HL-60 (cell line): ENCODE data around the gene EIF3J.

Source experiments
- DNase-seq, 2 experiments: peaks; one replicate each; pipeline ENCODE4 v3.0.0-alpha.2; 2010 to 2020; ENCODE audit warnings: low read depth in 1 of 2, low spot score in 1 of 2
- H3K27ac ChIP-seq: fragments of 250-450 bp; sonication (Bioruptor Pico); replicated peaks from 2 replicates; pipeline ENCODE4 v1.5.1; 2020; ENCODE audit warnings: mild to moderate bottlenecking, moderate library complexity
- H3K27me3 ChIP-seq: fragments of 250-450 bp; sonication (Bioruptor Pico); 2 replicates; pipeline ENCODE4 v1.5.1; 2021; ENCODE audit warnings: mild to moderate bottlenecking, moderate library complexity; ENCODE audit not compliant: insufficient read depth, poor library complexity, severe bottlenecking
- H3K4me3 ChIP-seq: replicated peaks from 2 replicates; pipeline ENCODE4 v1.5.1; 2011; ENCODE audit warnings: mild to moderate bottlenecking, control low read depth, low read length; ENCODE audit not compliant: insufficient read depth
- CTCF ChIP-seq: IDR thresholded peaks from one replicate; pipeline ENCODE4 v1.5.1; 2011; ENCODE audit warnings: low read length, control low read depth, inconsistent platforms; ENCODE audit not compliant: insufficient read depth
- GABPA ChIP-seq: IDR thresholded peaks from 2 replicates; pipeline ENCODE4 v1.6.1; 2012; ENCODE audit warnings: low read depth
- POLR2AphosphoS5 ChIP-seq: IDR thresholded peaks from 2 replicates; pipeline ENCODE4 v1.6.1; 2012; ENCODE audit warnings: low read depth
- REST ChIP-seq: IDR thresholded peaks from 2 replicates; pipeline ENCODE4 v1.6.1; 2012; ENCODE audit warnings: low read depth; ENCODE audit not compliant: insufficient replicate concordance
- SPI1 ChIP-seq: IDR thresholded peaks from 2 replicates; pipeline ENCODE4 v1.6.1; 2012; ENCODE audit warnings: low read depth, mild to moderate bottlenecking, borderline replicate concordance

Gene EIF3J

GRCh38 chr15:44598066-44598465 is 61.1 kb downstream of the EIF3J start:
- Histone ChIP-seq H3K4me3 (no peak overlapping the region), H3K27me3 (no peaks in the 10 kb centered on the region), H3K27ac (no peak overlapping the region)
- no peak for TF ChIP-seq REST
- TF ChIP-seq GABPA: no peak
- TF ChIP-seq SPI1: no peak
- TF ChIP-seq CTCF: no peak
- TF ChIP-seq POLR2AphosphoS5: no peak
- no peak for DNase-seq

GRCh38 chr15:44598892-44599291 is 61.9 kb downstream of the EIF3J start:
- Histone ChIP-seq H3K27ac (no peak overlapping the region), H3K27me3 (no peaks in the 10 kb centered on the region), H3K4me3 (no peak overlapping the region)
- TF ChIP-seq CTCF (no peak), POLR2AphosphoS5 (no peak), SPI1 (no peak), REST (no peak), GABPA (no peak)
- DNase-seq: no peak

- Histone ChIP-seq H3K27ac (no peak overlapping the region), H3K27me3 (no peaks in the 10 kb centered on the region), H3K4me3 (no peak overlapping the region)
- no peak for DNase-seq
- no peak for TF ChIP-seq SPI1
- TF ChIP-seq REST: no peak
- TF ChIP-seq POLR2AphosphoS5: no peak
- no peak for TF ChIP-seq CTCF
- TF ChIP-seq GABPA: no peak
Observed at GRCh38 chr15:44603126-44603525, 66.2 kb downstream of the EIF3J start.
